UCSD-AML1 (cell line): ENCODE data around the gene AGAP3.

Experiments used
- DNase-seq: peaks from one replicate; lab custom pipeline; 2025; ENCODE audit not compliant: unreplicated experiment; lab: John Stamatoyannopoulos, UW

The AGAP3 gene

DNA sequence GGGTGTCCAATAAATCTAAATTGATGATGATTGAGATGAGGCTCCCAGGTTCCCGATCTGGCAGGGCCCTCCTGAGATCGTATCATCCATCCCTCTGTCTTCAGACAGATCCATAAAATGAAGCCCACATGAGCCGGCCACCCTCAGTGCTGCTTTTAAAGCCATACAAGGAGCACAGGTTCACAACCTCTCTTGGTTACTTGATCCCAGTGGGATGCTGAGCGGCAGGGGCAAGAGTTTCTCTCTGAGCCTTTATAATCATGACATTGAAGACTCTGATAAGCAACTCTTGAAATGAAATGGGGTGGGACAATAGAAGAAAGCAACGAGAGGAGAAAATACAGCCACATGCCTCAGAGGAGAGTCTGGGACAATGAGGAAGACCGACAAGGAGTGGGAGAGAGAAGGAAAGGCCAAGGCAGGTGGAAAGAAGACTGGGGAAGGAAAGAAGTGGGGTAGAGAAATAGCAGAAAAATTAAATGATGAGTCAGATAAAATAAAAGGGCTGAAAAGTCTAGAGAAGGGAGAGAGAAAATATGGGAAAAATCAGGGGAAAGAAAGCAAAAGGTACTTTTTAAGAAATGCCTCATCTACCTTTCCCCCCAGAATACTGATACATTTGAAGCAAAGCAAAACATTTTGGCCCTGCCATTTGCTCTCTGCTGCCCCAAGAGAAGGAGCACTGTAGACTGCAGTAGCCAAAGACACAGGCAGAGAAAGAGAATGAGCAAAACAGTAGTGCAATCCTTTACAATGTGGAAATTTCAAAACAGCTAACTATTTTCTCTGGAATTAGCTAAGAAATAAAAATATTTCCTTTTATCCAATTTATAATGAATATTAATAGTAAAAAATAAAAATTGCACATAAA lies 66.6 kb downstream of the AGAP3 start:
- no peak for DNase-seq

DNA sequence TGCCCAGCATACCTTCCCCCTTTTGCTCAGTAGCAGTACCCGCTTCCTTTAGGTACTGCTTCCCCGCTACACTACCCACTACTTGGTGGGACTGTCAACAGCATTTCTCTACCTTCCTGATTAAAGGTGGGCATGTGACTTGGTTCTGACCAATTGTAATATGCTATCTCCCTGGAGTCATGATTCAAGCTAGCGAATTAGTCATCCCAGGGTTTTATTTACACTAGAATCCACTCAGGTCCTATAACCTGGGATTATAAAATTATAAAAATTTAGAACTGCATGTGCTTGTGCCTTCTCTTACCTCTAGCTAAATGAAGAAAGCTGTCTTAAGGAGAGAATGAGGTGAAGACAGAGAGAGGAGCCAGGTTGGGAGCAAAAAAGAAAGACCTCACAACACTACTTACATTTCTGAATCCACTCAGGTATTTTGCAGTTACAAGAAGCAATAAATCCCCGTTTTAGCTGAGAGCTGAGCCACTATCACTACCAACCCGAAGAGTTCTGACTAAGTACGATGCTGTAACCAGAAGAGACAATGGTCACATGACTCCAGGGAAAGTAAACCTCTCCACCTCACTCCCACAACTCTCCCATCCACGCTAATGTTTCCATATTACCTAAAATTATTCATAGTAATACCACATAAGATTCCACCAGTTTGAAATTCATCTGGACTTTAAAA lies 71.5 kb downstream of the AGAP3 start:
- no peak for DNase-seq

DNA sequence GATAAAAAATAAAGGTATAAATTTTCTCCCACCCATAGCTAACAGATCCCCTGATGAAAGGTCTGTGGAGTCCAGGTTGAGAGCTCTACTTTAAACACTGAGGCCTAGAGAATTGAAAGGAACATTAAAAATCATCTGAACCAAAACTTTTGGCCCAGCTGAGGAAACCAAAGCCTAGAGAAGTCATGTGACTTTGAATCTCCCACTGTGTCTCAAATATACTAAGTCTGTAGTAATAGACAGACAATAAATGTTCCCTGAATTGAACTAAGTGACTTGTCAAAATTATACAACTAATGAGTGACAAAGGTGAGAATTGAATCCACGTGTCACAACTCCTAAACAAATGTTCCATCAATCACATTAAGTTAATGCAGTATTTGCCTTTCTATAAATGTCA lies 75.5 kb downstream of the AGAP3 start:
- no peak for DNase-seq

DNA sequence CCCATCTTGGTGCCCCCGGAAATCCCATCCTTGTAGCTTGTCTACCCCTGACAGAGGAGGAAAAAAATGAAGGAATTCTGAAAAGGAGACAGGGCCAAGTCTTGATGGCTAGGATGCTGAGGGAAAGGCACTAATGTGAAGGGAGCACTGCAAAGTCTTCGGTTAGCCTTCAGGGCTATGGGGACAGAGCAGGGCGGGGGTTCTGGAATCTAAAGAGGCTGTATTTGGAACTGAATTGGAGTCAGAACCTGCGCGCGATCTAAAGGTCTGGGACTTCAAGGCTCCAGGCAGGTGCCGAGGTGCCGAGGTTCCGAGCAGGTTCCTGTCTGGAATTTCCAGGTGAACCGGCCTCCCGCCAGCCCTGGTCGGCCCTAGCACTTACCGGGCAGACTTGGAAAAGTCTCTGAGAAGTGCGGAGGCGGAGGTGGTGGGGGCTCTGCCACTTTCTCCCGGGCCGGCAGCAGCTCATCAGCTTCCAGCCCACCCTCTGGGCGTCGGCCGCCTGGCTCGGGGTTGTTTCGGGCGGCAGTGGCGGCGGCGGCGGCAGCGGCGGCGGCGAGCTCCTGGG lies 80.4 kb downstream of the AGAP3 start:
- no peak for DNase-seq

GRCh38 chr7:151167197-151167961 lies 81.1 kb downstream of the AGAP3 start, which contains the start of gene GBX1:
Gene GBX1, minus strand, starts transcription at chr7:151167694. Its CDS starts 146 bp downstream, at chr7:151167548.
- DNase-seq, result no peak

- DNase-seq, result peak; percentile 39
Observed at GRCh38 chr7:151168003-151168786, 81.9 kb downstream of the AGAP3 start.

DNA sequence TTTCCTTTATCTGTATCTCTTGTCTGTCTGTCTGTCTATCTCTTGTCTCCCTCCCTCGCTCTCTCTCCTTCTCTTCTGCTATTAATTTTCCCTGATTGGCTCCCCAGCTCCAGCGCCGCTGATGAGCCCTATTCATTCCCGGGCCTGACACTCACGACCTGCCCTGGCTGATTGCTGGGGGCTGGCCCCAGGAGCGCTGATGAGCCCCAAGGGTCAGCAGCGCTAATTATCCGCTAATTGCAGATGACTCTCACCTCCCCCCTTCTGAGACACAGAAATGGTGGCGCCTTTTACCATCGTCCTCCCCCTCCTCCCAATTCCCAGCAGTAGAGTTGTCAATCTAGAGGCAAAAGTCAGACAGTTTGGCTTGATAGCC lies 82.5 kb downstream of the AGAP3 start:
- no peak for DNase-seq

- peak; percentile 67 for DNase-seq
Observed at GRCh38 chr7:151172273-151173141, 86.2 kb downstream of the AGAP3 start.

- no peak for DNase-seq
Observed at GRCh38 chr7:151173386-151174245, 87.3 kb downstream of the AGAP3 start.

- no peak for DNase-seq
Observed at GRCh38 chr7:151174246-151175046, 88.2 kb downstream of the AGAP3 start.

DNA sequence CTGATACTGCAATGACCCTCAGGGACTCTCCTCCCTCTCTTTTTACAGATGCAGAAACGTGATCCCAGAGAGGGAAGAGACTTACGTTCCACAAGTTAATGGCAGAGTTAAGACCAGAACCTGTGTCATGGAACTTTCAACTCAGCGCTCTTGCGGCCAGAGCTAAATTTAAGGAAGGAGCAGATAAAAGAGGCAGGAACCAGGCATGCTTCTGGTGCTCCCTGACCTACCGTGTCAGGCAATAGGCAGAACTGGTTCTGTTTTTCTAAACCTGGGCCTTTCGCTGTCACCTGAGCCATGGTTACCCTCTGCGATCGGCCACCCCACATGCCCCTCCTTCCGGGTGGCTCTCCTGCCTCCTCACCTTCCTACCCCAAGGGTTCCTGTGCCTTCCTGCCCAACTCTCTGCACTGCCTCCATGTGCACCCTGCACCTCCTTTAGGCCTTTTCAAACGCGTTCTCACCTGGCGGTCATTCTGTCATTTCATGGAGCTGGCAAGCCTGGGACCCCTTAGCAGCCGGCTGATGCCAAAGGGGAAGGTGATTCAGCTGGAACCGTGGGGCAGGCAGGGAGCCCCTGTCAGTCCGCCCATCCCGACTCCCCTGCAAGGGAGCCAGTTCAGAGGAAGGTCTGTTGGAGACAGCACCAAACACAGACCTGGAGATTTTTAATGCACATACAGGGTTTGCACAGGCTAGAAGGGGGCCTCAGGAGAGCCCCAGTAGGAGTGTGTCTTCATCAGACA lies 88.9 kb downstream of the AGAP3 start:
- no peak for DNase-seq

GRCh38 chr7:151175793-151176311 lies 89.6 kb downstream of the AGAP3 start:
- no peak for DNase-seq

DNA sequence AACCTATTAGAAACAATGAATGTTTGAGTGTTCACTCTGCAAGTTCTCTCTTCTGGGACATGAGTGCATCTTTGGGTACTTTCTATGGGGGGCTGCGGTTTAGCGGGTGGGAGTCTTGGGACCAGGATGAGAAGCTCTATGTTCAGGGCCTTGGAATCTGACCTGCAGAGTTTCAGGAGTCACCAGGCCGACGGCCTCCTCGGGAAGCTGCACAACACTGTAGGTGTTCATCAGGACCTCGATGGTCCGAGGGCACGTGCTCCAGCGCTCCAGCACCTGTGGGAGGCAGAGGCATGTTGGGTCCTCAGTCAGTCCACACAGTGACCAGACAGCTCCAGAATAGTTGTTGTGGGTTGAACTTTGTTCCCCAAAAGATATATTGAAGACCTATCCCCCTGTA lies 90.1 kb downstream of the AGAP3 start:
- no peak for DNase-seq

DNA sequence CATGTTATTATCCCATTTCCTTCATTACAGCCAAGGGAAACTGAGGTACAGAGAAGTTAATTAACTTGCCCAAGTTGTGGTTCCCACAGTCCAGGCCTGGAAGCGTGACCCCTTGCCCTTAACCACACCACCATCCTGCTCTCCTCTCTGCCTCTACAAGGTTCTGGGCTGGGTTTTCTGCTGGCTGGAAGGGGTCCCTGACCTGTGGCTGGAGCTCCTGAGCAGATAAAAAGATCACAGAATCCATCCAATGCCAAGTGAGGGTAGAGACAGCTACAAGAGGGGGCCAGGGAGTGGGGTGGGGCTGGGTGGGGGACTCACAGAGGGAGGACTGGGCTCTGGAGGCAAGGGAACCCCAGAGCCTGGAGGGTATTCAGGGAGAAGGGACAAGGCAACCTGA lies 91.0 kb downstream of the AGAP3 start:
- no peak for DNase-seq

DNA sequence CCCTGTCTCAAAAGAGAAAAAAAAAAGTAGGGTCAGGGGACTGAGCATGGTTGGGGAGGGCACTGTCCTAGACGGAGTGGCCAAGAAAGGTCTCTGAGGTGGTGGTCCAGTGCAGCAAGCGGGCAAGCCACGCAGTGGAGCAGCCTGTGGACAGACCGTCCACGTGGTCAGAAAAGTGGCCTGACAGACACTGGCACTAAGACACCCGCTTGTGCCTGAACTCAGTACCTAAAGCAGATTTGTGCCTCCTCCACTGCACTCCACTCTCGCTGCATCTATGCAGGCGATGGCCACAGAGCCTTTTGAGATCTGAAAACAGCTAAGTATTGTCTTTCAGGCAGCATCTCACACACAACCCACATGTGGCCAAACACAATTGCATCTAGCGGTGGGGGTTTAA lies 92.0 kb downstream of the AGAP3 start:
- no peak for DNase-seq

GRCh38 chr7:151178831-151179230 lies 92.6 kb downstream of the AGAP3 start:
- no peak for DNase-seq

- no peak for DNase-seq
Observed at GRCh38 chr7:151179287-151179860, 93.1 kb downstream of the AGAP3 start.
